ENCODE results near the gene LRRC3C.

LRRC3C gene

DNA sequence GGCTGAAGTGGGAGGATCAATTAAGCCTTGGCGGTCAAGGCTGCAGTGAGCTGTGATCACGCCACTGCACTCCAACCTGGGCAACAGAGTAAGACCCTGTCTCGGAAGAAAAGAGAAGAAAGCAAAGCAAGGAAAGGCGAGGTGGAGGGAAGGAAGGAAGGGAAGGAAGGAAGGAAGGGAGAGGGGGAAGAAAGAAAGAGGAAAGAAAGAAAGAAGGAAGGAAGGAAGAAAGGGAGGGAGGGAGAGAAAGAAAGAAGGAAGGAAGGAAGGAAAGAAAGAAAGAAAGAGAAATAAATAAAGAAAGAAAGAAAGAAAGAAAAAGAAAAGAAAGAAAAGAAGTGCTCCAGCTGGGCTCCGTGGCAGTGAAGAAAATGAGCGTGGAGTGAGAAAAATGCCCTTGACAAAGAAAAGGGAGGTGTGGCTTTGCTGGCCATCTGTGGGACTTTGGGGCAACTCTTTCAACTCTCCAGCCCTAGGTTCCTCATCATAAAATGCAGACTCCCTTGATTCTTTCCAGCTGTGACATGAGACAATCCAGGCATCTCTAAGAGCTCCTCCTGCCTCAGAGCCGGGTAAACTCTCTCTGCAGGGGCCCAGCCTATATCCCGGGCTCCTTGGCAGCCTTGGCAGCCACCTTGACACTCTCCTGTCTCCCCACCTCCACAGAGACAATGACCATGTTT is 37.6 kb downstream of the LRRC3C start:
- Histone ChIP-seq H3F3A (ENCODE audit: insufficient read depth, low read length) (no peaks in the 10 kb centered on the region), H4K20me1 (ENCODE audit: insufficient read depth, low read length) (no peaks in the 10 kb centered on the region), H3K9me2 (replicated peaks; ENCODE audit: insufficient read depth, low read length) (no peaks in the 10 kb centered on the region), H3K9ac (ENCODE audit: low read length) (no peak overlapping the region), H3K4me2 (ENCODE audit: low read depth, low read length) (no peak overlapping the region), H3K4me1 (ENCODE audit: low read length) (no peaks in the 10 kb centered on the region), H3K36me3 (replicated peaks; ENCODE audit: insufficient read depth, low read length) (no peaks in the 10 kb centered on the region), H3K9me3 (replicated peaks; ENCODE audit: insufficient read depth, low read length) (no peaks in the 10 kb centered on the region), H3K79me2 (ENCODE audit: low read length) (no peaks in the 10 kb centered on the region), H3K27me3 (replicated peaks; ENCODE audit: insufficient read depth, low read length) (peaks cover 22% of the 10 kb centered on the region), H3K4me3 (ENCODE audit: low read length) (no peak overlapping the region), H2AFZ (ENCODE audit: low read length) (no peak overlapping the region), H3K27ac (ENCODE audit: low read length) (no peak overlapping the region)
- TF ChIP-seq EZH2 (optimal IDR thresholded peaks at IDR 0.05; ENCODE audit: low read depth, low read length) (no peak), EZH2phosphoT487 (IDR thresholded peaks at IDR 0.05; ENCODE audit: low read length) (no peak)
- TF ChIP-seq, protein P1, sequence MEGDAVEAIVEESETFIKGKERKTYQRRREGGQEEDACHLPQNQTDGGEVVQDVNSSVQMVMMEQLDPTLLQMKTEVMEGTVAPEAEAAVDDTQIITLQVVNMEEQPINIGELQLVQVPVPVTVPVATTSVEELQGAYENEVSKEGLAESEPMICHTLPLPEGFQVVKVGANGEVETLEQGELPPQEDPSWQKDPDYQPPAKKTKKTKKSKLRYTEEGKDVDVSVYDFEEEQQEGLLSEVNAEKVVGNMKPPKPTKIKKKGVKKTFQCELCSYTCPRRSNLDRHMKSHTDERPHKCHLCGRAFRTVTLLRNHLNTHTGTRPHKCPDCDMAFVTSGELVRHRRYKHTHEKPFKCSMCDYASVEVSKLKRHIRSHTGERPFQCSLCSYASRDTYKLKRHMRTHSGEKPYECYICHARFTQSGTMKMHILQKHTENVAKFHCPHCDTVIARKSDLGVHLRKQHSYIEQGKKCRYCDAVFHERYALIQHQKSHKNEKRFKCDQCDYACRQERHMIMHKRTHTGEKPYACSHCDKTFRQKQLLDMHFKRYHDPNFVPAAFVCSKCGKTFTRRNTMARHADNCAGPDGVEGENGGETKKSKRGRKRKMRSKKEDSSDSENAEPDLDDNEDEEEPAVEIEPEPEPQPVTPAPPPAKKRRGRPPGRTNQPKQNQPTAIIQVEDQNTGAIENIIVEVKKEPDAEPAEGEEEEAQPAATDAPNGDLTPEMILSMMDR (IDR thresholded peaks at IDR 0.05; ENCODE audit: low read length) = no peak
- DNase-seq = no peak

DNA sequence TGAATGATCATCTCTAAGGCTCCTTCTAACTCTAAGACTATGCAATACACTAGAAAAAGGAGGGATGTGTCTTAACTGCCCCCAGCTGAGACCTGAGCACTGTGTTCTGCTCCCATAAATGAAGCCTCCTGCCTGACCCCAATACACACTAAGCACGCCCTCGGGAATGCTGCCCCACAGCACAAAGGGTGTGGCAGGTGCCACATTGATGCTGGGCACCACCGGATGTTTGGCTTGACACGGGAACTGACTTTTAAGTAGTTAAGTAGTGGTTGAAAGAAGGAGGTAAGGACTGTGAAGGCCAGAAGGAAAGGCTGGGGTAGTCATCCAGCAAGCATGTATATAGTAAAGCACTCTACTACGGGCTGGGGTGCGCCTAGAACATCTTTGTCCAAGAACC is 39.2 kb downstream of the LRRC3C start:
- TF ChIP-seq, protein P1 (IDR thresholded peaks at IDR 0.05; ENCODE audit: low read length) = no peak
- TF ChIP-seq EZH2phosphoT487 (IDR thresholded peaks at IDR 0.05; ENCODE audit: low read length) (no peak), EZH2 (optimal IDR thresholded peaks at IDR 0.05; ENCODE audit: low read depth, low read length) (no peak)
- H3K79me2 ChIP-seq (ENCODE audit: low read length) = no peaks in the 10 kb centered on the region
- peaks cover 35% of the 10 kb centered on the region for H3K27me3 ChIP-seq (replicated peaks; ENCODE audit: insufficient read depth, low read length)
- no peak overlapping the region for H2AFZ ChIP-seq (ENCODE audit: low read length)
- H3K9ac ChIP-seq (ENCODE audit: low read length) = no peak overlapping the region
- no peaks in the 10 kb centered on the region for H3F3A ChIP-seq (ENCODE audit: insufficient read depth, low read length)
- no peak for DNase-seq
- no peaks in the 10 kb centered on the region for H3K9me2 ChIP-seq (replicated peaks; ENCODE audit: insufficient read depth, low read length)
- H3K9me3 ChIP-seq (replicated peaks; ENCODE audit: insufficient read depth, low read length) = no peaks in the 10 kb centered on the region
- no peak overlapping the region for H3K4me3 ChIP-seq (ENCODE audit: low read length)
- no peaks in the 10 kb centered on the region for H4K20me1 ChIP-seq (ENCODE audit: insufficient read depth, low read length)
- H3K4me1 ChIP-seq (ENCODE audit: low read length) = no peaks in the 10 kb centered on the region
- no peak overlapping the region for H3K27ac ChIP-seq (ENCODE audit: low read length)
- H3K36me3 ChIP-seq (replicated peaks; ENCODE audit: insufficient read depth, low read length) = no peaks in the 10 kb centered on the region
- no peak overlapping the region for H3K4me2 ChIP-seq (ENCODE audit: low read depth, low read length)

DNA sequence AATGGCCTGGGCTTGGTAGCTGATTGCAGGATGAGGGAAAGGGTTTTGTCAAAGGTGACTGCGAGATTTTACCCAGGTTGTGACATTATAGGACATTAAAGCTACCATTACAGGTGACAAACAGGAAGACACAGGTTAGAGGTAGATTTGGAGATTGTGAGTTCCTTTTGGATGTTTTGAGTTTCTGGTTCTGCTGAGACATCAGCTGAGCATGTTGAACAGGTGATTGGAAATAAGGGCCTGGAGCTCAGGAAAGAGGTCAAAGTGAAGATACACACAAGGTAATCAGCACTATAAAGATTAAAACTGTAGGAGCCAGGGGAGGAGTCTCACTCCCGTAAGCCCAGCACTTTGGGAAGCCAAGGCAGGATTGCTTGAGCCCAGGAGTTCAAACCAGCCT is 41.2 kb downstream of the LRRC3C start:
- Histone ChIP-seq H3K4me1 (ENCODE audit: low read length) (no peaks in the 10 kb centered on the region), H3K4me2 (ENCODE audit: low read depth, low read length) (no peak overlapping the region)

More for the DNA sequence above, 41.2 kb downstream of the LRRC3C start:
- Histone ChIP-seq H3F3A (ENCODE audit: insufficient read depth, low read length) (no peaks in the 10 kb centered on the region), H3K36me3 (replicated peaks; ENCODE audit: insufficient read depth, low read length) (no peaks in the 10 kb centered on the region), H3K79me2 (ENCODE audit: low read length) (no peaks in the 10 kb centered on the region), H3K9ac (ENCODE audit: low read length) (no peak overlapping the region), H2AFZ (ENCODE audit: low read length) (no peak overlapping the region), H3K9me2 (replicated peaks; ENCODE audit: insufficient read depth, low read length) (no peaks in the 10 kb centered on the region), H3K4me3 (ENCODE audit: low read length) (no peak overlapping the region), H3K9me3 (replicated peaks; ENCODE audit: insufficient read depth, low read length) (no peaks in the 10 kb centered on the region), H3K27me3 (replicated peaks; ENCODE audit: insufficient read depth, low read length) (peaks cover 35% of the 10 kb centered on the region), H4K20me1 (ENCODE audit: insufficient read depth, low read length) (no peaks in the 10 kb centered on the region), H3K27ac (ENCODE audit: low read length) (no peak overlapping the region)
- DNase-seq = no peak
- TF ChIP-seq EZH2phosphoT487 (IDR thresholded peaks at IDR 0.05; ENCODE audit: low read length) = no peak
- TF ChIP-seq, protein P1 (IDR thresholded peaks at IDR 0.05; ENCODE audit: low read length) = no peak
- TF ChIP-seq EZH2 (optimal IDR thresholded peaks at IDR 0.05; ENCODE audit: low read depth, low read length) = no peak

Measured in MM.1S (cell line).